Mammary epithelial cell (primary cell): Measurements from ENCODE around the gene FOXS1.

ENCODE experiments used
- EZH2 ChIP-seq: IDR thresholded peaks from 2 replicates; pipeline ENCODE4 v1.6.1; 2012; ENCODE audit warnings: low read length, inconsistent platforms, borderline replicate concordance
- TF ChIP-seq, protein P1 (sequence below), 2 donors: IDR thresholded peaks in 1 of 2; conservative IDR thresholded peaks in 1 of 2; 2 replicates each; pipeline ENCODE4 v1.5.1; 2011 to 2012; ENCODE audit warnings: inconsistent platforms in 2 of 2, low read length in 2 of 2, mild to moderate bottlenecking in 2 of 2, control low read depth in 1 of 2, low read depth in 1 of 2; ENCODE audit not compliant: insufficient read depth in 1 of 2; ENCODE audit errors: extremely low read depth in 1 of 2

DNA sequence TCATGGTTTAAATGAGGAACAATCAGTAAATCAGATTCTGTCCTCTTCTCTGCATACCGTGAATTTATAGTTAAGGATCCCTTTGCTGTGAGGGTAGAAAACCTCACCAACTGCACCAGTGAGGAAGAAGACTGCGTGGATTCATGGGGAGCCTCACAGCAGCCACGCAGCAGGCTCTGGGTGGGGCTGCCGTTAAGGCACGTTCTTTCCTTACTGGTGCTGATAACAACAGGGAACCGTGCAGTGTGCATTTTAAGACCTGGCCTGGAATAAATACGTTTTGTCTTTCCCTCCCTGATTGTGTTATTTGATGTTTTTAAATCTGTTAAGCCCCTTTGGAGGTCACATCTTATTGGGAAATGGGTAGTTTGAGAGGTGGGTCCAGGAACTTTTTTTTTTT, 43.9 kb downstream of the FOXS1 start:
- TF ChIP-seq, protein P1, sequence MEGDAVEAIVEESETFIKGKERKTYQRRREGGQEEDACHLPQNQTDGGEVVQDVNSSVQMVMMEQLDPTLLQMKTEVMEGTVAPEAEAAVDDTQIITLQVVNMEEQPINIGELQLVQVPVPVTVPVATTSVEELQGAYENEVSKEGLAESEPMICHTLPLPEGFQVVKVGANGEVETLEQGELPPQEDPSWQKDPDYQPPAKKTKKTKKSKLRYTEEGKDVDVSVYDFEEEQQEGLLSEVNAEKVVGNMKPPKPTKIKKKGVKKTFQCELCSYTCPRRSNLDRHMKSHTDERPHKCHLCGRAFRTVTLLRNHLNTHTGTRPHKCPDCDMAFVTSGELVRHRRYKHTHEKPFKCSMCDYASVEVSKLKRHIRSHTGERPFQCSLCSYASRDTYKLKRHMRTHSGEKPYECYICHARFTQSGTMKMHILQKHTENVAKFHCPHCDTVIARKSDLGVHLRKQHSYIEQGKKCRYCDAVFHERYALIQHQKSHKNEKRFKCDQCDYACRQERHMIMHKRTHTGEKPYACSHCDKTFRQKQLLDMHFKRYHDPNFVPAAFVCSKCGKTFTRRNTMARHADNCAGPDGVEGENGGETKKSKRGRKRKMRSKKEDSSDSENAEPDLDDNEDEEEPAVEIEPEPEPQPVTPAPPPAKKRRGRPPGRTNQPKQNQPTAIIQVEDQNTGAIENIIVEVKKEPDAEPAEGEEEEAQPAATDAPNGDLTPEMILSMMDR (conservative IDR thresholded peaks at IDR 0.05 in 1 of 2, IDR thresholded peaks at IDR 0.05 in 1 of 2; ENCODE audit: extremely low read depth in 1 of 2, insufficient read depth in 1 of 2, low read depth in 1 of 2, low read length in 2 of 2) = no peak
- TF ChIP-seq EZH2 = no peak
